DMS79 treated with DMSO at 0.1 percent for 48 hours (cell line): Measurements from ENCODE around the gene BAZ1A.
"Not testable (repeated sequence)": the region's sequence is repeated elsewhere in the genome, so short reads cannot be mapped to it uniquely, and the experiment has no call there.

ENCODE experiments used
- DNase-seq: peaks from one replicate; lab custom pipeline; 2025; lab: John Stamatoyannopoulos, UW

BAZ1A gene

GRCh38 chr14:34785223-34786006 is 89.7 kb downstream of the BAZ1A start:
- no peak for DNase-seq

GRCh38 chr14:34782031-34782430 is 93.1 kb downstream of the BAZ1A start:
- no peak for DNase-seq

- no peak for DNase-seq
Observed at GRCh38 chr14:34781242-34781641, 93.9 kb downstream of the BAZ1A start.

GRCh38 chr14:34780646-34781045 is 94.5 kb downstream of the BAZ1A start:
- DNase-seq: no peak

GRCh38 chr14:34778744-34779143 is 96.4 kb downstream of the BAZ1A start:
- DNase-seq: no peak

GRCh38 chr14:34776611-34777010 is 98.5 kb downstream of the BAZ1A start:
- no peak for DNase-seq

- DNase-seq: no peak
Observed at GRCh38 chr14:34775922-34776321, 99.2 kb downstream of the BAZ1A start.

- no peak for DNase-seq
Observed at GRCh38 chr14:34775342-34775741, 99.8 kb downstream of the BAZ1A start.

- DNase-seq: no peak
Observed at GRCh38 chr14:34770901-34771300, 104.3 kb downstream of the BAZ1A start.

- no peak for DNase-seq
Observed at GRCh38 chr14:34766606-34767005, 108.6 kb downstream of the BAZ1A start.

- DNase-seq: no peak
Observed at GRCh38 chr14:34766060-34766459, 109.1 kb downstream of the BAZ1A start.

- no peak for DNase-seq
Observed at GRCh38 chr14:34755215-34755614, 119.9 kb downstream of the BAZ1A start.

GRCh38 chr14:34754687-34755086 is 120.5 kb downstream of the BAZ1A start:
- no peak for DNase-seq

GRCh38 chr14:34750670-34751069 is 124.5 kb downstream of the BAZ1A start:
- DNase-seq: no peak

- DNase-seq: no peak
Observed at GRCh38 chr14:34750233-34750632, 124.9 kb downstream of the BAZ1A start.

GRCh38 chr14:34749408-34749807 is 125.8 kb downstream of the BAZ1A start:
- no peak for DNase-seq

GRCh38 chr14:34742270-34743115 is 132.7 kb downstream of the BAZ1A start:
- no peak for DNase-seq

GRCh38 chr14:34741840-34742239 is 133.3 kb downstream of the BAZ1A start:
- DNase-seq: no peak

- not testable (repeated sequence) for DNase-seq
Observed at GRCh38 chr14:34740139-34740538, 135.0 kb downstream of the BAZ1A start.

- not testable (repeated sequence) for DNase-seq
Observed at GRCh38 chr14:34737079-34737478, 138.1 kb downstream of the BAZ1A start.

GRCh38 chr14:34733245-34733644 is 141.9 kb downstream of the BAZ1A start:
- DNase-seq: no peak

- no peak for DNase-seq
Observed at GRCh38 chr14:34732802-34733201, 142.4 kb downstream of the BAZ1A start.

GRCh38 chr14:34723867-34724266 is 151.3 kb downstream of the BAZ1A start:
- DNase-seq: no peak
